Esophagus muscularis mucosa (tissue), 4 donors: ENCODE measurements around the gene INTS4.

ENCODE experiments used
- EP300 ChIP-seq: sonication (generic); formaldehyde crosslinking; IDR thresholded peaks from one replicate; pipeline ENCODE4 v1.6.1; 2017; ENCODE audit warnings: antibody characterized with exemption
- POLR2A ChIP-seq: fragments of 450-650 bp; IDR thresholded peaks from one replicate; pipeline ENCODE4 v1.6.1; 2017; ENCODE audit warnings: antibody characterized with exemption, moderate library complexity, mild to moderate bottlenecking, low read depth
- POLR2AphosphoS5 ChIP-seq, 2 donors: sonication (generic); formaldehyde crosslinking; IDR thresholded peaks; one replicate each; pipeline ENCODE4 v1.6.1; 2017; ENCODE audit warnings: antibody characterized with exemption in 2 of 2
- TF ChIP-seq, protein P1 (sequence below), 3 experiments: fragments of 200-600 bp in 2 of 3; fragments of 450-650 bp in 1 of 3; sonication (generic) in 2 of 3; IDR thresholded peaks; one replicate each; pipeline ENCODE4 v1.5.1; 2017 to 2019; ENCODE audit warnings: antibody characterized with exemption in 3 of 3, mild to moderate bottlenecking in 2 of 3, moderate library complexity in 1 of 3

DNA sequence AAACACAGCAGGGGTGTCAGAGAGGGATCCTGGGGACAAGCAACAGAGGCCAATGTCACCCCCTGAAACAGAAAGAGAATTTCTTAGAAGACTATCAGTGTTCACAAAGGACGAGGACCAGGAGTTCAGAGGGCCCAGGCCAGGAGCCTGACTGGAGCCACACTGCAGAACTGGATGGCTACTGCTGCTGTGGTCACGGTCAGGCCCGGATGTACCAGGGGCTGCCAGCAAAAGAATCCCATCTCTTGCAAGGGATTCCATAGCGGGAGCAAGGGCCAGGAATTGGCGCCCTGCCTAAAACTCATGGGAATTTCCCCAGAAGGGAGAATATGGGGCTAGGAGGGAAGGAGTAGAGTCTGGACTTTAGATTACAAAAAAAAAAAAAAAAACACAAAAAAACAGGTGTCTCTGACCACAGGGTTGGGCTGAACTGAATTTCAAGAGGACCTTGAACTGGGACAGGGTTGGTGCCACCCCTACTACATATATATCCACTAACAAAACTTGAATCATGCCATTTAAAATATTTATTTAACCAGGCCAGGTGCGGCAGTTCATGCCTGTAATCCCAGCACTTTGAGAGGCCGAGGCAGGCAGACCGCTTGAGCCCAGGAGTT is 44.3 kb upstream of the INTS4 start:
- TF ChIP-seq, protein P1, sequence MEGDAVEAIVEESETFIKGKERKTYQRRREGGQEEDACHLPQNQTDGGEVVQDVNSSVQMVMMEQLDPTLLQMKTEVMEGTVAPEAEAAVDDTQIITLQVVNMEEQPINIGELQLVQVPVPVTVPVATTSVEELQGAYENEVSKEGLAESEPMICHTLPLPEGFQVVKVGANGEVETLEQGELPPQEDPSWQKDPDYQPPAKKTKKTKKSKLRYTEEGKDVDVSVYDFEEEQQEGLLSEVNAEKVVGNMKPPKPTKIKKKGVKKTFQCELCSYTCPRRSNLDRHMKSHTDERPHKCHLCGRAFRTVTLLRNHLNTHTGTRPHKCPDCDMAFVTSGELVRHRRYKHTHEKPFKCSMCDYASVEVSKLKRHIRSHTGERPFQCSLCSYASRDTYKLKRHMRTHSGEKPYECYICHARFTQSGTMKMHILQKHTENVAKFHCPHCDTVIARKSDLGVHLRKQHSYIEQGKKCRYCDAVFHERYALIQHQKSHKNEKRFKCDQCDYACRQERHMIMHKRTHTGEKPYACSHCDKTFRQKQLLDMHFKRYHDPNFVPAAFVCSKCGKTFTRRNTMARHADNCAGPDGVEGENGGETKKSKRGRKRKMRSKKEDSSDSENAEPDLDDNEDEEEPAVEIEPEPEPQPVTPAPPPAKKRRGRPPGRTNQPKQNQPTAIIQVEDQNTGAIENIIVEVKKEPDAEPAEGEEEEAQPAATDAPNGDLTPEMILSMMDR (IDR thresholded peaks at IDR 0.05): no peak
- TF ChIP-seq POLR2A: no peak
- no peak for TF ChIP-seq EP300
- no peak for TF ChIP-seq POLR2AphosphoS5 (IDR thresholded peaks at IDR 0.05)
